HG03442 (cell line): ENCODE data around the gene COMT.

Experiments
- ATAC-seq: cut with Tn5 transposase; IDR thresholded peaks from one replicate; pipeline ENCODE4 v1.9.1; 2021; ENCODE audit warnings: mild to moderate bottlenecking, moderate library complexity; ENCODE audit not compliant: unreplicated experiment

COMT gene

GRCh38 chr22:19967850-19968449 is 26.4 kb downstream of the COMT start:
- no peak for ATAC-seq

GRCh38 chr22:19968450-19968891 is 26.9 kb downstream of the COMT start:
- no peak for ATAC-seq

- no peak for ATAC-seq
Measured at GRCh38 chr22:19969141-19969928, 27.8 kb downstream of the COMT start.

GRCh38 chr22:19970031-19970478 is 28.5 kb downstream of the COMT start:
- ATAC-seq = no peak

GRCh38 chr22:19970479-19971275 is 29.1 kb downstream of the COMT start:
- no peak for ATAC-seq

- ATAC-seq = no peak
Measured at GRCh38 chr22:19971276-19972124, 29.9 kb downstream of the COMT start.

- no peak for ATAC-seq
Measured at GRCh38 chr22:19972251-19972650, 30.7 kb downstream of the COMT start.

- ATAC-seq = no peak
Measured at GRCh38 chr22:19972652-19973550, 31.3 kb downstream of the COMT start.

- ATAC-seq = no peak
Measured at GRCh38 chr22:19973551-19974267, 32.1 kb downstream of the COMT start.

- ATAC-seq = no peak
Measured at GRCh38 chr22:19974268-19974861, 32.8 kb downstream of the COMT start.

GRCh38 chr22:19974935-19975706 is 33.5 kb downstream of the COMT start:
- ATAC-seq = no peak

GRCh38 chr22:19975707-19976035 is 34.1 kb downstream of the COMT start:
- ATAC-seq = no peak

- ATAC-seq = no peak
Measured at GRCh38 chr22:19976671-19977070, 35.1 kb downstream of the COMT start.

GRCh38 chr22:19977296-19978243 is 36.0 kb downstream of the COMT start:
- ATAC-seq = no peak

- no peak for ATAC-seq
Measured at GRCh38 chr22:19978748-19979147, 37.2 kb downstream of the COMT start.

GRCh38 chr22:19979712-19980493 is 38.3 kb downstream of the COMT start:
- no peak for ATAC-seq
